SHP77 (cell line): ENCODE measurements around the gene ATP6AP1.
"Not testable (repeated sequence)": the region's sequence is repeated elsewhere in the genome, so short reads cannot be mapped to it uniquely, and the experiment has no call there.

Source experiments
- DNase-seq, 2 experiments: peaks; one replicate each; lab custom pipeline; 2025; lab: John Stamatoyannopoulos, UW

The ATP6AP1 gene, protein sequence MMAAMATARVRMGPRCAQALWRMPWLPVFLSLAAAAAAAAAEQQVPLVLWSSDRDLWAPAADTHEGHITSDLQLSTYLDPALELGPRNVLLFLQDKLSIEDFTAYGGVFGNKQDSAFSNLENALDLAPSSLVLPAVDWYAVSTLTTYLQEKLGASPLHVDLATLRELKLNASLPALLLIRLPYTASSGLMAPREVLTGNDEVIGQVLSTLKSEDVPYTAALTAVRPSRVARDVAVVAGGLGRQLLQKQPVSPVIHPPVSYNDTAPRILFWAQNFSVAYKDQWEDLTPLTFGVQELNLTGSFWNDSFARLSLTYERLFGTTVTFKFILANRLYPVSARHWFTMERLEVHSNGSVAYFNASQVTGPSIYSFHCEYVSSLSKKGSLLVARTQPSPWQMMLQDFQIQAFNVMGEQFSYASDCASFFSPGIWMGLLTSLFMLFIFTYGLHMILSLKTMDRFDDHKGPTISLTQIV

DNA sequence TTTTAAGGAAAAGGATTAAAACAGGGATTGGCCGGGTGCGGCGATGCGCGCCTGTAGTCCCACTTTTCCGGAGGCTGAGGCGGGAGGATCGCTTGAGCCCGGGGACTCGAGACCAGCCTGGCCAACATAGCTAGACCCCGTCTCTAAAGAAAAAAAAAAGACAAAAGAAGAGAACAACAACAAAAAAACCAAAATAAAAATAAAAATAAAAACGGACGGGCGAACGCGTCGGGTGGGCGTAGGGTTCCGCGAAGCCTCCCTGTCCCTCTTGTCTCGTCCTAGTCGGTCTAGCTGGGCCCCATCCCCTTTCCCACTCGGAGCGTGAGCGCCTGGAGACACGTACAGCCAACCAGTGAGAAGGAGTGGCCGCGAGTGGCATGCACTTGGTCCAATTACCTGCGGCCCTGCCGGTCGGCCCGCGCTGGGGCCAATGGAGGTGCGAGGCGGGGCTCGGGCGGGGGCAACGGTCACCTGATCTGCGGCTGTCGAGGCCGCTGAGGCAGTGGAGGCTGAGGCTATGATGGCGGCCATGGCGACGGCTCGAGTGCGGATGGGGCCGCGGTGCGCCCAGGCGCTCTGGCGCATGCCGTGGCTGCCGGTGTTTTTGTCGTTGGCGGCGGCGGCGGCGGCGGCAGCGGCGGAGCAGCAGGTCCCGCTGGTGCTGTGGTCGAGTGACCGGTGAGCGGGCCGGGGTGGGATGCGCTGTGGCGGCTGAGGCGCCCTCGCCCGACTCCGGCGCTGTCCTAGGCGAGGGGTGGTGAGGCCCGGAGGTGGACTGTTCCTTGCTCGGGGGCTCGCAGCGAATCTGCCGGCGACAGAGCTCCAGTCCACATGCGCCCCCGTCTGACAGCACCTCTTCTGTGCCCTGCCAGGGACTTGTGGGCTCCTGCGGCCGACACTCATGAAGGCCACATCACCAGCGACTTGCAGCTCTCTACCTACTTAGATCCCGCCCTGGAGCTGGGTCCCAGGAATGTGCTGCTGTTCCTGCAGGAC lies at the start of gene ATP6AP1:
Gene ATP6AP1 (plus strand): TSS at position 502 of the 996 bp plus-strand sequence. CDS start 16 bp downstream, at position 518.
- DNase-seq: peak; percentile 84 to 86

DNA sequence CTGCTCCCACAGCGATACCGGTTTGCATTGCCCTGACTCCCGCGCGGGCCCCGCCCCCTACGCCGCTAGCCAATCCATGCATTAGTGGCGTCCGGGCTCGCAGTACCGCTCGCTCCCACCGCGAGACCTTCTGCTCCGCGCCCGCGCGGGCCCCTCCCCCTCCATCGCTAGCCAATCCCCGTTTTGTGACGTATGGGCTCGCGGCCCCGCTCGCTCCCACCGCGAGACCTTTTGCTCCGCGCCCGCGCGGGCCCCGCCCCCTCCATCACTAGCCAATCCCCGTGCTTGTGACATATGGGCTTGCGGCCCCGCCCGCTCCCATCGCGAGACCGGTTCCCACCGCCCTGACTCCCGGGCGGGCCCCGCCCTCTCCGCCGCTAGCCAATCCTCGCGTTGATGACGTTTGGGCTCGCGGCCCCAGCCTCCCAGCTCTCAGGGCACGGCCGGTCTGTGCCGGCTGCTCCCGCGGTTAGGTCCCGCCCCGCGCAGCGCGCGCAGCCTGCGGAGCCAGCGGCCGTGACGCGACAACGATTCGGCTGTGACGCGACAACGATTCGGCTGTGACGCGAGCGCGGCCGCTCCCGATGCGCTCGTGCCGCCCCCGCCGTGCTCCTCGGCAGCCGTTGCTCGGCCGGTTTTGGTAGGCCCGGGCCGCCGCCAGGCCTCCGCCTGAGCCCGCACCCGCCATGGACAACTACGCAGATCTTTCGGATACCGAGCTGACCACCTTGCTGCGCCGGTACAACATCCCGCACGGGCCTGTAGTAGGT lies 49.5 kb upstream of the ATP6AP1 start, which contains the start of gene EMD:
Gene EMD (plus strand): TSS at position 497 of the 770 bp plus-strand sequence. CDS start 190 bp downstream, at position 687.
- DNase-seq: peak; percentile 96

- no peak for DNase-seq
Observed at GRCh38 chrX:154379569-154379951, 48.9 kb upstream of the ATP6AP1 start.

GRCh38 chrX:154380153-154380552 lies 48.3 kb upstream of the ATP6AP1 start:
- no peak for DNase-seq

DNA sequence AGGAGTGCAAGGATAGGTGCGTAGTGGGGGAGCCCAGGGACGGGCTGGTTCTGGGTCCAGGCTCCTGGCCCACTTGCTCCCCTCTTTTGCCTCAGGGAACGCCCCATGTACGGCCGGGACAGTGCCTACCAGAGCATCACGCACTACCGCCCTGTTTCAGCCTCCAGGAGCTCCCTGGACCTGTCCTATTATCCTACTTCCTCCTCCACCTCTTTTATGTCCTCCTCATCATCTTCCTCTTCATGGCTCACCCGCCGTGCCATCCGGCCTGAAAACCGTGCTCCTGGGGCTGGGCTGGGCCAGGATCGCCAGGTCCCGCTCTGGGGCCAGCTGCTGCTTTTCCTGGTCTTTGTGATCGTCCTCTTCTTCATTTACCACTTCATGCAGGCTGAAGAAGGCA lies 47.7 kb upstream of the ATP6AP1 start:
- no peak for DNase-seq

DNA sequence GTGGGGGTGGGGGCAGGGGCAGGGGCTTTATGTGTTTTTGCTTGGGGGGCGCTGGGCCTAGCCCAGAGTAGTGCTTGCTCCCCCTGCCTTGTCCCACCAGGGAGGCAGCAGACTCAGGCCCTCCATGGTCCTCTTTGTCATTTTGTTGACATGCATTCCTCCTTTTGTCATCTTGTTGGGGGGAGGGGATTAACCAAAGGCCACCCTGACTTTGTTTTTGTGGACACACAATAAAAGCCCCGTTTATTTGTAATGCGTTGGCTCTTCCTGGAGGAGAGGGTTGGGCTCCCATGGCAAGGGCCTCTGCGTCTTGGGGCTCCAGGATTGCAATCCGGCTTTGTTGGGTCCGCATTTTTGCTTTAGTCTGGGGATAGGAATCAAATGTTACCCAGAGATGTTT lies 47.2 kb upstream of the ATP6AP1 start:
- no peak for DNase-seq

DNA sequence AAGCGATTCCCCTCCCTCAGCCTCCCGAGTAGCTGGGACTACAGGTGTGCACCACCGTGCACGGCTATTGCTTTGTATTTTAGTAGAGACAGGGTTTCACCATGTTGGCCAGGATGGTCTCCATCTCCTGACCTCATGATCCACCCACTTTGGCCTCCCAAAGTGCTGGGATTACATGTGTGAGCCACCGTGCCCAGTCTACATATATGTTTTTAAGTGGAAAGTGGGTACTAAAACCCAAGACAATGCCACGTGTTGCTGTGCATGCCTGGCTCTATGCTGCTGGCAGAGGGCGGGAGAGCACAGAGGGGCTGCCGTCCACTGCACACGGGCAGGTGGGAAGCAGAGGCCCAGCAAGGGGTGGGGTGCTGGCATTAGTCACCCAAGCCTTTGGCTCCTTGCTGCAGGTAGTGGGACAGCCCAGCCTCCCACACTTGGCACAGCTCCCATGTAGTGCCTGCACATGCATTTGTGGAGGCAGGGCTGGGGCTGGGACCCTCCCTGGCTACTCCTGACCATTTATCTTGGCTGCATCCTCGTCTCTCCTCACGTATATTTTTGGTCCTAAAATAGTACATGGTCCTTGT lies 45.9 kb upstream of the ATP6AP1 start:
- DNase-seq: no peak

DNA sequence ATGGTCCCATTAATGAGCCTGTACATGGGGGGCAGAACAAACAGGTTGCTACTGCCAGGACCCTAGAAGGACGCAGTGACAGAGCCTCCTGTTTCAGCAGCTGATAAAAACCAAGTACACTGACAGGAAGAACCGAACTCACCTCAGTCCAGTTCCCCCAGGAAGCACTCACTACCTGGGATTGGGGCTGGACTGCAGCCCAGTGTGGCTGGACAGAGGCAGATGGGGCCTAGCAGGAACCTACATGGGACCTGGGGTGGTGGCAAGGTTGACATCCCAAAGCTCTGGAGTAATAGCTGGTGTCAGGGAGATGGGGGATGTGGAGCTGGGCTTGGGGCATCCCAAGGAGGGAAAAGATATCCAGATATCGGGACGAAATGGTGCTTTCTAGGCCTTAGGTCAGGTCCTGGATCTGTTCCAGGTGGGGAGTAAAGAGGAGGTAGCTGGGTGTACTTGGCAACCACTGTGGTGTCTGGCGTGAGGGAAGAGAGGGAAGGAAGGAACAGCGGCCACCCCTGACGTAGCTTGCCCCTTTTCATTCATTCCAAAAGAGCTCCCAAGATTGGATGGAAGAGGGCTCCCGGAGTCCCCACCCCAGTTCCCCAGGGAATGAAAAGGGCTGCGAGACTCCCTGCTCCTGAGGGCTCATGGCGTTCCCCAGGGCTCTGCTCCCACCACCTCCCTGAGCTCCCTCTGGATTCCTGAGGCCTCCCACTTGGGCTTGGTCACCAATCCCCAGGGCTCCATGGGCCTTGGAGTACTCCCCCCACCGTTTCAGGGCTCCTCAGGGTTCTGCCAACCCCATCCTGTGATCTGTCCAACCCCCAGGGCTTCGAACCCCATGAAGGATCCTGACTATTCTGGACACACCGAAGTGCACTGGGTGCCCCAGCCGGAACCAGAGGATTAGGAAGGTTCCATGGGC lies 44.9 kb upstream of the ATP6AP1 start:
- DNase-seq: no peak

GRCh38 chrX:154384284-154384892 lies 44.1 kb upstream of the ATP6AP1 start:
- no peak for DNase-seq

- not testable (repeated sequence) for DNase-seq
Observed at GRCh38 chrX:154388094-154388493, 40.4 kb upstream of the ATP6AP1 start.

DNA sequence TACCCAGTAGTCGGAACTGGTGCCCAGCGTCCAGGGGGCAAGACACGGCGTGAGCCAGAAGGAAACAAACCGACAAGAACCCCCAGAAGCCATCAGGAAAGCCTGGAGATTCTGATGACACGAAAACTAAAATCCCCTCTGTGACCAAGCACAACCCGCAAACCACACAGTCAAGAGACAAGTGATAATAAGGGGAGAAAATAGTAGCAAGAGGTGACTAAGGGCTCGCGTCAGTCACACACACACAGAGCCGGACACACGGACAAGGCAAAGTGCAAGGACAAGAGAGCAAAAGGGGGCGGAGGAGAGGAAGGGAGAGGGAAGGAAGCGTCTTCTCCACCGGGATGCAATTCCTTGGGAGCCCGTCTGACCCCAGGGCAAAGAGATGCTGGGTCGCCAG lies 39.8 kb upstream of the ATP6AP1 start:
- not testable (repeated sequence) for DNase-seq

GRCh38 chrX:154389812-154390747 lies 38.4 kb upstream of the ATP6AP1 start:
- DNase-seq: not testable (repeated sequence)

DNA sequence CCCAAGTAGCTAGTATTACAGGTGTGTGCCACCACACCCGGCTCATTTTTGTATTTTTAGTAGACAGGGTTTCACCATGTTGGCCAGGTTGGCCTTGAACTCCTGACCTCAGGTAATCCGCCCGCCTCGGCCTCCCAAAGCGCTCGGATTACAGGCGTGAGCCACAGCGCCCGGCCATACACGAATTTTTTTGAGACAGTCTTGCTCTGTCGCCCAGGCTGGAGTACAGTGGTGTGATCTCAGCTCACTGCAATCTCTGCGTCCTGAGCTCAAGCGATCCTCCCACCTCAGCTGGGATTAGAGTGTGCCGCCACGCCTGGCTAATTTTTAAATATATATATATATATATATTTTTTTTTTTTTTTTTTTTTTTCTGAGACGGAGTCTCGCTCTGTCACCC lies 32.1 kb upstream of the ATP6AP1 start:
- not testable (repeated sequence) for DNase-seq

- peak; percentile 46 to 64 for DNase-seq
Observed at GRCh38 chrX:154396973-154397887, 31.2 kb upstream of the ATP6AP1 start.

DNA sequence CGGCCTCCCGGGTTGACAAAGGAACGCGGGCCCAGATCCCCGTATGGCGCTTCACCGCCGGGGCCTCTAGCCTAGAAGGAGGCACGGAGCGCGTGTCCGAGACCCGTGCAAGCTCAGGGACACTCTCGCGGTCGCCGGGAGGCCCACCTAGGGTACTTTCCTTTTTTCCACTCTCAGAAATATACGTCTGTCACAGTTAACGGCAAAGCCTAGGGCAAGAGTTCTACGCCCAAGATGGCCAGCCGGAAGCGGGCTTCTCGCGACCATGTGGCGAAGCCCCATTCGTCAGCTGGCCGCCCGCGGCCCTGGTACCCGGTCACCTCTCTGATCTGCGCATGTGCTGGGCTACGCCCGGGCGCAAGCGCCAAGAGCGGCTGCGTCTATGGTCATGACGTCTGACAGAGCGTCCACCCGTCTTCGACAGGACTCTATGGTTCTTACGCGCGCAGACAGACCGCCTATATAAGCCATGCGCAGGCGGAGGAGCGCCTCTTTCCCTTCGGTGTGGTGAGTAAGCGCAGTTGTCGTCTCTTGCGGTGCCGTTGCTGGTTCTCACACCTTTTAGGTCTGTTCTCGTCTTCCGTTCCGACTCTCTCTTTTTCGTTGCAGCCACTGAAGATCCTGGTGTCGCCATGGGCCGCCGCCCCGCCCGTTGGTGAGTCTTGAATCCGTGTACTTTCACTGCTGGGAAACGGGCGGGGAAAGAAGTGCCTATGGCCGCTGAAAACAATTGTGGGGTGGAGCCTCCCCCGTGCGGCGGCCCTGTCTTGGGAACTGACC lies 30.4 kb upstream of the ATP6AP1 start, which contains the start of gene RPL10:
Gene RPL10 (plus strand): TSS at position 490 of the 780 bp plus-strand sequence. CDS start 143 bp downstream, at position 633.
- peak; percentile 84 to 89 for DNase-seq
